Epithelial cell of prostate (primary cell): Measurements from ENCODE around the gene RNF11.
A peak's percentile ranks its signal among the peaks of the same experiment; 100 is the strongest.

ENCODE experiments used
- DNase-seq: peaks from one replicate; pipeline ENCODE4 v3.0.0-alpha.2; 2011; ENCODE audit warnings: low read depth, low spot score
- H3K27ac ChIP-seq: fragments of 450-650 bp; 2 replicates; pipeline ENCODE4 v1.5.1; 2017; ENCODE audit warnings: mild to moderate bottlenecking

The RNF11 gene

DNA sequence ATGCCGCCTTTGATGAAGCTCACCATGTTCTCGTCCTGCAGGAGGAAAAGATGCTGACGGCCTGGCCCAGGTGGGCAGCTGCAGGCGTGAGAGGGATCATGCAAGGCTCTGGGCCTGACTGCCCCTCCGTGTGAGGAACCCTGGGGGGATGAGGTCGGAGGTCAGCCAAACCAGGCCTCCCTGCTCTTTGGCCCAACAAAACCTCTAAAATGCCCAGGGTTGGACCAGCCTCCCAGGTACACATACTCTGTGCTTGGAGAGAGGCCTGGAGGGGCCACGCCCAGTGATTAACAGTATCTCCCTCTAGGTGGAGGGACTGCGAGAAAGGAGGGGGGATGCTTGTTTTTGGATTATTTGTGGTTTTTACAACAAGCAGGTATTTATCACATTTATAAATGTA lies 73.2 kb downstream of the RNF11 start:
- H3K27ac ChIP-seq: no peak overlapping the region
- no peak for DNase-seq

- no peak for DNase-seq
- H3K27ac ChIP-seq: no peak overlapping the region
Observed at GRCh38 chr1:51310871-51311613, 75.0 kb downstream of the RNF11 start.

DNA sequence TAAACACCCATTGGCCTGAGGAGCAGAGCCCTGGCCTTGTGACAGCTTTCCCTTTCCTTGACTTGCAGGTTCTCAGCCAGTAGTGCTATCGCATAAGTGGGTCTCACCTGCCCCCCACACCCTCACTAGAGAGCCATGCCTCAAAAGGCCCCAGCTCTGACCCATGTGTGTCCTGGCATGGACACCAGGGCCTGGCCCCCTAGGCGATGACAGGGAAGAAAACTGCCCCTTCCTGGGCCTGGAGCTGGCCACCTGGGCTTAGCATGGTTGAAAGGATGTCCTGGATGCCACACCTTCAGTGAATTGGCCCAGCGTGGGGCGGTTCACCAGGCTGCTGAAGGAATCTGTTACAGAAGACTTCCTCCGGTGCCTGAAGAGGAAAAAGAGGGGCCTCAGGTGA lies 75.8 kb downstream of the RNF11 start:
- no peak for DNase-seq
- no peak overlapping the region for H3K27ac ChIP-seq

GRCh38 chr1:51312718-51313117 lies 76.6 kb downstream of the RNF11 start:
- H3K27ac ChIP-seq: no peak overlapping the region
- no peak for DNase-seq

DNA sequence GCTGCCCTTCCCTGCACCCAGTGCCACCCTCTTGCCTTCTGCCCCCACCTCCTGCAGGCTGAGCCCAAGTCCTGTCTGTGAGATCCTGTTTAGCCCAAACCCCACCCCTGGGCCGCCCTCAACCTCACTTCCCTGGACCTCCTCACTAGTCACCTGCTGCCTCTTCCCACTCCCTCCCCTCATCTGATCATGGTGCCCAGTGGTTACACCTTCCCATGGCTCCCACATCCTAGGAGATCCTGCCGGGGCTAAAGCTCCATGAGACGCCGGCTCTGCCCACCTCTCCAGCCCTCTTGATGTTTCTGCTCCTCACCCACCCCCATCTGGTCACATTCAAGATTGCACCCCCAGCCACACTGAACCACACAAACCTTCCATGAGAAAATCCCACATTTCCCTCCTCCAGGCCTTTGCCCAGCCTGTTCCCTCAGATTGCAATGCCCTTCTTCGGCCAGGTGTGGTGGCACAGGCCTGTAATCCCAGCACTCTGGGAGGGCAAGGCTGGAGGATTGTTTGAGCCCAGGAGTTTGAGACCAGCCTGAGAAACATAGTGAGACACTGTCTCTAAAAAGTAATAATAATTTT lies 77.3 kb downstream of the RNF11 start:
- no peak for DNase-seq
- H3K27ac ChIP-seq: peak overlapping the region; percentile 93

- peak; percentile 77 for DNase-seq
- peak overlapping the region; percentile 93 for H3K27ac ChIP-seq
Observed at GRCh38 chr1:51313961-51314777, 78.1 kb downstream of the RNF11 start.

- peak overlapping the region; percentile 93 for H3K27ac ChIP-seq
- no peak for DNase-seq
Observed at GRCh38 chr1:51314974-51315373, 78.9 kb downstream of the RNF11 start.

GRCh38 chr1:51316113-51316845 lies 80.2 kb downstream of the RNF11 start:
- H3K27ac ChIP-seq: no peak overlapping the region
- no peak for DNase-seq

DNA sequence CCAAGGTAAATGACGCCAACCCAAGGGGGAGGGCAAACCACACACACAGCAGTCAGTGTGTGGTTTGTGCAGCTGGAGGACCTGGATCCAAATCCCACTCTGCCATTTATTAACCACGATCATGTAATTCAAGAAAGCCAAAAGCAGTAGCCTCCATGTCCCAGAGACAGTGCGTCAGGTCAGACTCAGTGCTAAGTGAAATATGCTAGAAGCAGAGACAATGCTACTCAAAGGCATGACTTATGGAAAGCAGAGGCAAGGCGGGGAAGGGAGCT lies 80.7 kb downstream of the RNF11 start:
- DNase-seq: no peak

GRCh38 chr1:51317798-51318197 lies 81.7 kb downstream of the RNF11 start:
- DNase-seq: no peak
- no peak overlapping the region for H3K27ac ChIP-seq

More for the DNA sequence above, 80.7 kb downstream of the RNF11 start:
- H3K27ac ChIP-seq: no peak overlapping the region

GRCh38 chr1:51320967-51321923 lies 85.2 kb downstream of the RNF11 start:
- no peak overlapping the region for H3K27ac ChIP-seq
- DNase-seq: no peak

DNA sequence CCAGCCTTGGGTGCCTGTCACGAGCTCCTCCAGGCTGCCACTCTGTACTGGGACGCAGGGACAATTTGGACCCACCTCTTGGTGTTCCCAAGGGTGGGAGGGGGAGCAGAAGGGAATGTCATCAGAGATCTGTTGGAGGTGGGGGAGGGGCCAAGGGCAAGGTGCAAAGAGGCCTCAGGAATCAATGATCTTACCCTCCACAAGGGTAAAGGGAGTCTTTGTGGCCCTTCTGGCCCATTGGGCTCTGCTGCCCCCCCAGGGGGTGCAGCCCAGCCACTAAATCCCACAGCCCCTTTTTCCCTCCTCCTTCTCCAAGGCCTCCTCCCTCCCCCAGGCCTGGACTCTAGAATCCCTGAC lies 85.8 kb downstream of the RNF11 start:
- no peak overlapping the region for H3K27ac ChIP-seq
- DNase-seq: no peak

GRCh38 chr1:51322417-51323101 lies 86.5 kb downstream of the RNF11 start:
- DNase-seq: no peak
- H3K27ac ChIP-seq: no peak overlapping the region
